ES-I3 (cell line): ENCODE results near the gene INTS6.
"Not testable (repeated sequence)": the region's sequence is repeated elsewhere in the genome, so short reads cannot be mapped to it uniquely, and the experiment has no call there.

Experiments used
- H3K36me3 ChIP-seq: 2 replicates; pipeline ENCODE4 v1.6.1; 2013; ENCODE audit warnings: mild to moderate bottlenecking, low read length, control low read depth, moderate library complexity; ENCODE audit not compliant: insufficient read depth
- H3K4me1 ChIP-seq: 2 replicates; pipeline ENCODE4 v1.6.1; 2013; ENCODE audit warnings: mild to moderate bottlenecking, control low read depth, low read length; ENCODE audit not compliant: insufficient read depth
- H3K9ac ChIP-seq: 2 replicates; pipeline ENCODE4 v1.6.1; 2013; ENCODE audit warnings: low read depth, mild to moderate bottlenecking, low read length, moderate library complexity
- H3K9me3 ChIP-seq: 2 replicates; pipeline ENCODE4 v1.6.1; 2013; ENCODE audit warnings: mild to moderate bottlenecking, low read length, moderate library complexity; ENCODE audit not compliant: control insufficient read depth, insufficient read depth

The INTS6 gene

DNA sequence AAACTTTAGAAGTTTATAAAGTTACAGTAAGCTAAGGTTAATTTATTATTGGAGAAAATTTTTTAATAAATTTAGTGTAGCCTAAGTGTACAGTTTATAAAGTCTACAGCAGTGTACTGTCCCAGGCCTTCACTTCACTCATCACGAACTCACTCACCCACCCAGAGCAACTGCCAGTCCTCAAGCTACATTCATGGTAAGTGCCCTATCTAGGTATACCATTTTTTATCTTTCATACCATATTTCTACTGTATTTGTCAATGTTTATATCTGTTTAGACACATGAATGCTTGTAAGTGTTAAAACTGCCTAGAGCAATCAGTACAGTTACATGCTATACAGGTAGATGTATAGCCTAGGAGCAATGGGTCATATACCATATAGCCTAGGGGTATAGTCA, 12.5 kb downstream of the INTS6 start:
- H3K9me3 ChIP-seq: no peaks in the 10 kb centered on the region
- H3K36me3 ChIP-seq: no peaks in the 10 kb centered on the region
- no peak overlapping the region for H3K9ac ChIP-seq
- H3K4me1 ChIP-seq: no peaks in the 10 kb centered on the region; the same call in 1 of the 2 replicates

DNA sequence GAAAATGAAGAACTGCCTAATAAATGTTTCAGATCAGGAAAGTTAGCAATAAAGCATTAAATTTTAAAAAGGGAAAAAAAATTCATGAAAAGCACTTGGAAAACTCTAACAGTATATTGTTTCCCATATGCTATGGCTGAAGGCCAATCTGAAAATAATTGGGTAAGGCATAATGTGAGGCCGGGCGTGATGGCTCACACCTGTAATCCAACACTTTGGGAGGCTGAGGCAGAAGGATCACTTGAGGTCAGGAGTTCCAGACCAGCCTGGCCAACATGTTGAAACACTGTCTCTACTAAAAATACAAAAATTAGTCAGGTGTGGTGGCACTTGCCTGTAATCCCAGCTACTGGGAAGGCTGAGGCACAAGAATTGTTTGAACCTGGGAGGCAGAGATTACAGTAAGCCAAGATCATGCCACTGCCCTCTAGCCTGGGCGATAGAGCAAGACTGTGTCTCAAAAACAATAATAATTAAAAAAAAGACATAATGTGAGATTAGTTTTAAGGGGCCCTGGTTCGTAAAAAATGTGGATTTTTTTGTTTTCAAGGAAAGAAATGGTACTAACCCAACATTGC, 15.2 kb downstream of the INTS6 start:
- Histone ChIP-seq H3K4me1 (no peaks in the 10 kb centered on the region; the same call in 1 of the 2 replicates), H3K36me3 (no peaks in the 10 kb centered on the region), H3K9me3 (no peaks in the 10 kb centered on the region), H3K9ac (no peak overlapping the region)

DNA sequence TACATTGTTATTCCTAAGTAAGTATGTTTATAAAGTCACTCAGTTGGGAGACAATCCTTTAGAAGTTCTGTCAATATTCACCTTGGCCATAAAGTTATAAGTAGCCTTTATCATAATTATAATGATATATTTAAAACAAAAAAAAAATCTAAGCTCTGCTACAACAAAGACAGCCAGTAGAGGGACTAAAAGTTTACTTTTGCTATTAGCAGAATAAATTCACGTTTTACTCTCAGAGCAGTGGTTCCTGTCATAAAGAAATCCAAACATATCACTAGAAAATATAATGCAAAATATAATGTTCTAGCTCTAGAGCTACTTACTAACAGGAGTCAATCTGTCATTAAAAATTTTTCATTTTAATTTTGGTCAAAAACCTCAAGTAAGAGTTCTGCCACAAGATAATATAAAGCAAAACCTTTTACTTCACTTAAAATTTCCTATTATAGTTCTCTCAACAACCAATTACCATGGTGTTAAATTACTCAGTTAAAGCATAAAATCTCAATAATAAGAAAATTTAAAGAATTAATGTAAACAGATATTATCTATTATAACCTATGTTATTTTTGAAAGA, 17.7 kb downstream of the INTS6 start:
- Histone ChIP-seq H3K4me1 (no peaks in the 10 kb centered on the region; the same call in 1 of the 2 replicates), H3K9ac (no peak overlapping the region), H3K9me3 (no peaks in the 10 kb centered on the region), H3K36me3 (no peaks in the 10 kb centered on the region)

DNA sequence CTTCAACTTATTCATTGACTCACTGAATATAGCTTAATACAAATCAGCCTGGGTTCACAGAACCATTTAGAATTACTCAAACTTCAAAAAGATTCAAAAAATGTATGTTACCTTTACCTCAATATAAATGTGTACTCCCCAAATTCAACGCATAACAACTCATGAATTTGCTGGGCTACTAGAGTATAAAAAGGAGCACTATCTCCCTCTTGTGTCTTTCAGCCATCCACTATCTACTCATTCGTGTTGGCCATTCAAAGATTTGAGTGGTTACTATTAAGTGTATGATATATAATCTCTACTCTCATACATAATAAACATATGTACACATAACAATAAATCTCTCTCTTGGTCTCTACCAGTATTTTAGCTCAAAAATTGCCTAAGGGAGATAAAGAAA, 20.3 kb downstream of the INTS6 start:
- H3K9me3 ChIP-seq: no peaks in the 10 kb centered on the region
- H3K4me1 ChIP-seq: no peaks in the 10 kb centered on the region; the same call in 1 of the 2 replicates
- H3K9ac ChIP-seq: no peak overlapping the region
- H3K36me3 ChIP-seq: no peaks in the 10 kb centered on the region

DNA sequence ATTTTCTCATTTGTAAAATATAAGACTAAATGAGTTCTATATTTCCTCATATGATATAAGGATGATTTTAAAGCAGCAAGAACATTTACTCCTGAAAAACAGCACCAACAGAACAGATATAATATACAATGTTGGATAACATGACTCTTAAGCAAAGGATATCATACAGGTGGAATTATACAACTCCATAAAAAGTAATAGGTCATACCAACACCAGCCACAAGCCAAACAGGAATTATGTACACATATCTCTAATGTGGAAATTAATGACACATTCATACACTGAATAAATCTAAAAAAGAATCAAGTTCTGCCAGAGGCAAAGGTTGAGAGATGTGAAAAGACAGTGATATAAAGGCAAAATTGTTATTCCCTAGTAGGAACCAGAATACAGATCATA, 25.9 kb downstream of the INTS6 start:
- Histone ChIP-seq H3K9ac (no peak overlapping the region), H3K4me1 (peaks cover 43% of the 10 kb centered on the region), H3K9me3 (no peaks in the 10 kb centered on the region), H3K36me3 (no peaks in the 10 kb centered on the region)

DNA sequence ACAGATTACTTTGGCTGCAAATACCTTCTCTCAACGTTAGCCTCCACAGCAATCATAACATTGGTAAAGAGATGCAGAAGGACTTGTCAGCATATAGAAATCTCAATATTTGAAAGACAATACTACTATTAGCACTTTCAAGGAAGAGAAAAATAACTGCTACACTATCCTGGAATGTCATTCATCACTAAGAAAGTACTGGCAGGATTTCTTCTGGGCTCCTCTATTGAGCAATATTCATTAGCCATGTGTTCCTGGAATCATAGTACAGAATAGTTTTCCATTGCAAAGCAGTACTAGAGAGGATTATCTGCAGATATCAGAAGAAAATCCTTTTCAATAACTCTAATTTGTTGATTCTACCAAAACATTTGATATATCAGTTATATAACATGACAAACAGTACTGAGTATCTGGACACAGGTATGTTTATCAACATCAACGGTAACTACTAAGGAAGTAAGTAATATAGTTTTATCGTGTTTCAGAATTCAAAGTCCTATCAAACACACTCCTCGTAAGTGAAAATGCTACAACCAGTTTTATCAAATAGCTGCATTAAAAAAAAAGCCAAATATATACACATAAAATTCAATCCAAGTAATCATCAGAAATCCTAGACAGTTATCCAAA, 27.3 kb downstream of the INTS6 start:
- Histone ChIP-seq H3K9ac (no peak overlapping the region; the same call in 1 of the 2 replicates), H3K4me1 (peaks cover 51% of the 10 kb centered on the region), H3K9me3 (no peaks in the 10 kb centered on the region), H3K36me3 (no peaks in the 10 kb centered on the region)

DNA sequence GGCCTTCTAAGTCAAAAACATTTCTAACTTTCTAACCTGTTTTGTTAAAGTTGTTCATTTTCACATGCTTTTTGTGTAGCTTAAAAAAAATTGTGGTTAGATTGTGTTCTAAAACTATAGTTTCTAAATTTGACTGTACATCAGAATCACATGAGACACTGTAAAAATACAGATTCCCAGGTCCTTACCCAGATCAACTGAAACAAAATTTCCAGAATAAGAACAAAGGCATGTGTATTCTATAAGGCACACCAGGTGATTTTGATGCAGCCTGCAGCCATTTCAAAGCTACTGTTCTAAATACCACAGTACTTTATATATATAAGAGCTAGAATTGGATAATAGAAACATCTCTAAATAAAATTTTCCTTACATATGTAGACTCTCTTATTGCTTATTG, 29.1 kb downstream of the INTS6 start:
- H3K4me1 ChIP-seq: peaks cover 51% of the 10 kb centered on the region
- no peaks in the 10 kb centered on the region for H3K9me3 ChIP-seq
- no peaks in the 10 kb centered on the region; the same call in 1 of the 2 replicates for H3K36me3 ChIP-seq
- no peak overlapping the region for H3K9ac ChIP-seq

DNA sequence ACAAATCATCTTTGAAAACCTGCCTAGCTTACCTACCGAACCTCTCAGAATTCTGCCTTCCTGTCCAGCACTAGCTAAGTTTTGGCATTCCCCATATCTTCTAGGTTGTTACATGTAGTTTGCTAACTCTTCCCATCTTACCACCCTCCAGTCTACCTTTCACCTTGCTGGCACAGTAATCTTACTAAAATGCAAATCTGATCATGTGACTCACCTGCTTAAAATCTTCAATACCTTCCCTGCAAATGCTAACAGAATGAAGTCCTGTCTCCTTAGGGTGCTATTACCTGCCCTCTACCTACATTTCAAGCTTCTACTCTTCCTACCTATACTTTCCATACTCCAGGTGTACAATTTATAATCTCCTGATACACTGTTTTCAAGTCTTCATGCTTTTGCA, 30.4 kb downstream of the INTS6 start:
- H3K9ac ChIP-seq: no peak overlapping the region
- peaks cover 51% of the 10 kb centered on the region for H3K4me1 ChIP-seq
- no peaks in the 10 kb centered on the region; the same call in 1 of the 2 replicates for H3K36me3 ChIP-seq
- no peaks in the 10 kb centered on the region for H3K9me3 ChIP-seq

DNA sequence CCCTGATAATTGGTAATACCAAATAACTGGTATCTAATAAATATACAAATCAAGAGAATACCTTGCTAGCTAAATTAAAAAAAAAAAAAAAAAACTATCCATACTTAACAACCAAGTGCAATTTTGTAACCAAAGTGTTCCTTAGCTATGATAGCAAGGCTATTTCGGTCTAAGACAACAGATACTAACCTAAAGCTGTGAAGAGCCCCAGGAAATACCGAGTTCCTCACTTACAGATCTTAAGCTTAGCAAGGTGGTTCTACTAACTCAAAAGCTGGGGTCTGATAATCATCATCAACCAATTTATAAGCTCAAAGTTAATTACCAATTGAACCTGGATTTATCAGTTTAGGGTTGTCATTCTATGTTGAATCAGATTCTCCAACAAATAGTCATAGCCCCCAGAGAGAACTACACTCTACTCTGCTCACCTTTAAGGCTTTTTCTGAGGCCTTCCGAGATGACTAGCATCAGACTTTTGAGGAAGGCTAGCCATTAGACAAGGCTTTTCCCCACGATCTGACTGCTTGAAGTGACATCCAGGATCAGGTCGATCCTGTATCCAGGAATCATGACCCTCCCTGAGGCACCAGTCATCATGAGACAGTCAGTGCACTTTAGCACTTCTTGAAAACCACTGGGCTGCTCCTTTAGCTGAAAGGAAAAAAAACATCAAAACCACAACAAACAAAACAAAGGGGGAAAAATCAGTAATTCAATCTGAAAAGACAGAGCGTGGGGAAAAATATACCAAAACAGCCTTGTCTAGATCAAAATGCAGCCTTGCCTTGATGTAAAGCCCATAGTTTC, 31.9 kb downstream of the INTS6 start:
- no peak overlapping the region for H3K9ac ChIP-seq
- H3K4me1 ChIP-seq: peaks cover 43% of the 10 kb centered on the region
- no peaks in the 10 kb centered on the region for H3K9me3 ChIP-seq
- no peaks in the 10 kb centered on the region; the same call in 1 of the 2 replicates for H3K36me3 ChIP-seq

DNA sequence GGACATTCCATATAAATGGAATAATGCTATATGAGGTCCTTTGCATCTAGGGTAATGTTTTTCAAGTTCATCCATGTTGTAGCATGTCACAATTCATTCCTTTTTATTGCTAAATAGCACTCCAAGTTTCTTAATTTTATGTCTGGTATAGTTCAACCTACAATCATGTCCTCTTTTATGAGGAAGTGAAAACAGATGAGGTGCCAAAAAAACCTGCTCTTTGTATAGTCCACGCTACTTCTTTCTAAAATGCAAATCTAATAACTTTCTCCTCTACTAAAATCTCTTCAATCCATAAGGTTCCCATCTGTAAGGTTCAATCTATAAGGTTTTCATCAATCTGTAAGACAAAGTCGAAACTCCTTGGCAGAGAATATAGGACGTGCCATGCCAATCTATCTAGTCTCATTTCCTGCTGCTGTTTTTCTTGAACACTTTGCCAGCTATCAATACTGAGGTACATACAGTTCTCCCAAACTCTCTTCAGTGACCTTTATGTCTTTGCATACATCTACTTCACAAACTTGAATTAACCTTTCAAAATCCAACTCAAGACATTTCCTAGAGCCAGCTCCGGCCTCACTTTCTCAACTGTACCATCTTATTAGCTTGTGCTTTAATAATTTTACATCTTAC, 33.7 kb downstream of the INTS6 start:
- peaks cover 27% of the 10 kb centered on the region for H3K4me1 ChIP-seq
- no peak overlapping the region for H3K9ac ChIP-seq
- no peaks in the 10 kb centered on the region; the same call in 1 of the 2 replicates for H3K36me3 ChIP-seq
- H3K9me3 ChIP-seq: no peaks in the 10 kb centered on the region; the same call in 1 of the 2 replicates

DNA sequence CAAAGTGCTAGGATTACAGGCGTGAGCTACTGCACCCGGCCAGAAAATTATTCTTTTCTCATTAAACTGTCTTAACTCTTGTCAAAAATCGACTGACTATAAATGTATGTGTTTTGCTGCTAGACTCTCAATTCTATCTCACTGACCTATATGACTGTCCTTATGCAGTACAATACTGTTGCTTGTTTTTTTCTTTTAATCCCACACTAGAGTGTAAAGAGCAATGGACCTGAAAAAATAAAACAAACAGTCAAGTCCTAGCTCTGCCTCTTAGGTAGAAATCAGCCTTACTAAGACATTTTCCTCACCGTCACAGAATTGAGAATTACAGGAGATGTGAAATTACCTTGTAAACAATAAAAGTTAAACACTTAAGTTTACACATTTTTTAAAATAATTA, 35.1 kb downstream of the INTS6 start:
- peaks cover 17% of the 10 kb centered on the region for H3K4me1 ChIP-seq
- no peaks in the 10 kb centered on the region; the same call in 1 of the 2 replicates for H3K36me3 ChIP-seq
- H3K9ac ChIP-seq: no peak overlapping the region
- H3K9me3 ChIP-seq: no peaks in the 10 kb centered on the region; the same call in 1 of the 2 replicates

DNA sequence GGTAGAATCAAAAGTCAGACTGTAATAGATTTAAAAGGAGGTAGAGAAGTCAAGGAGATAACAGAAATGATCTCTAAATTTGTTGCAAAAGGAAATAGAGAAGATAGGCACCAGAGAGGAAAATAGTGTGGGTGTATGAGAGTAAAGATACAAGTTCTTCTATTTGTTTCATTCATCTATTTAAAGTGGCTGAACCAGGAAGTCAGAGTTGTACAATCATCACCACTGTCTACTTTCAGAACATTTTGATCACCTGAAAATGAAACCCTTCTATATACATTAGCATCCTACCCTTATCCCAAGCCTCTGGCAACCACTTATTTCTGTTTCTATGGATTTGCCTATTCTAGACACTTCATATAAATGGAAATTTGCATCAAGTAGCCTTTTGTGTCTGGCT, 36.7 kb downstream of the INTS6 start:
- Histone ChIP-seq H3K9ac (no peak overlapping the region), H3K36me3 (no peaks in the 10 kb centered on the region; the same call in 1 of the 2 replicates), H3K9me3 (no peaks in the 10 kb centered on the region; the same call in 1 of the 2 replicates), H3K4me1 (peaks cover 8% of the 10 kb centered on the region; the same call in 1 of the 2 replicates)

DNA sequence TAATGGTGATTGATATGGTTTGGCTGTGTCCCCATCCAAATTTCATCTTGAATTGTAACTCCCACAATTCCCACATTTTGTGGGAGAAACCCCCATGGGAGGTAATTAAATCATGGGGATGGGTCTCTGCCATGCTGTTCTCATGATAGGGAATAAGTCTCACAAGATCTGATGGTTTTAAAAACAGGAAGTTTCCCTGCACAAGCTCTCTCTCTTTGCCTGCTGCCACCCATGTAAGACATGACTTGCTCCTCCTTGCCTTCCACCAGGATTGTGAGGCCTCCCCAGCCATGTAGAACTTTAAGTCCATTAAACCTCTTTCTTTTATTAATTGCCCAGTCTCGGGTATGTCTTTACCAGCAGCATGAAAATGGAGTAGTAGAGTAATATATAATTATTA, 37.5 kb downstream of the INTS6 start:
- not testable (repeated sequence) for H3K36me3 ChIP-seq, H3K9ac ChIP-seq, H3K9me3 ChIP-seq, H3K4me1 ChIP-seq

DNA sequence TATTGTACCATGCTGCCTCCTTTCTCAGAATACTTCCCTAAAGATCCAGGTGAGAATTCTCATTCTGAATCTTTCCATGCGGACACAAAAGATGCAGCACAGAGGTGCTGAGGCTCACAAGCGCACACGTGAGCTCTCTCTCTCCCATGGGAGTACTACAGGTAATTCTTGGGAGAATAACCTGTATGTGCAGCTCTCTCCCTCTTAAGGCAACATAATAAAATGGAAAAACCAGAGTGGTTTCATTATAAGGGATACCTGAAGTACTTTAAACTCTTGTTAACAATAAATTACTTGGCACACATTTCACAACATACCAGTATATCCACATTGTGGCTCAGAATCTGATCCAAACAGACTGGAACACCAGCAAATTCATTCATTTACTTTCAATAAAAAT, 40.4 kb downstream of the INTS6 start:
- no peak overlapping the region for H3K9ac ChIP-seq

More for the DNA sequence above, 40.4 kb downstream of the INTS6 start:
- Histone ChIP-seq H3K9me3 (no peaks in the 10 kb centered on the region; the same call in 1 of the 2 replicates), H3K4me1 (peaks cover 6% of the 10 kb centered on the region; the same call in 1 of the 2 replicates), H3K36me3 (no peaks in the 10 kb centered on the region)
